Measurements from ENCODE around the gene PRKG1. TPM values are rescaled to one million over a fixed set of nuclear protein-coding genes. Genes with fewer than 3 reads are reported as not detected.

PRKG1 gene
- total and polyA plus RNA-seq, 2 experiments from 2014 or later = 18.2 to 21.1 TPM

DNA sequence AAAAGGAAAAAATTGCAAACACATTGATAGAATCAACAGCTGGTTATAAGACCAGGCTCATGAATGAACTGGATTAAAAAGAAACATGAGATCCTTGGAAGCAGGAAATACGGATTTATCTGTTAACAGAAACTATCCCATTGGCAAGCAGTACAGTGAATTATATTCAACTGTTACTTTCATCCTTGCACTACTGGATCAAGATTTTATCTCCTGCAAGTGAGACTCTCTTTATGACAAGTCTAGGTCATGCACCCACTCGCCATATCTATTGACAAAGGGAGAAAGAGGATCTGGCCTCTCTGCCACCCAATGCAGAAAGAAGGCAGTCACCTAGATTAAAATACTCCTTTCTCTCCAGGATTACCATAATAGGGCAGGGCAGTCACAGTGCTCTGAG lies 583.7 kb downstream of the PRKG1 start:
- Histone ChIP-seq H3K9me2 (ENCODE audit: insufficient read depth) (no peaks in the 10 kb centered on the region), H3K4me1 (ENCODE audit: insufficient read depth) (no peaks in the 10 kb centered on the region), H3K27ac (ENCODE audit: low read depth) (no peak overlapping the region), H3K4me3 (no peak overlapping the region), H4K20me1 (replicated peaks; ENCODE audit: insufficient read depth) (no peaks in the 10 kb centered on the region), H3K27me3 (ENCODE audit: insufficient read depth) (no peaks in the 10 kb centered on the region), H3K4me2 (no peak overlapping the region), H2AFZ (no peak overlapping the region), H3F3A (replicated peaks; ENCODE audit: low read depth) (no peaks in the 10 kb centered on the region), H3K36me3 (ENCODE audit: insufficient read depth) (no peaks in the 10 kb centered on the region), H3K79me2 (replicated peaks; ENCODE audit: insufficient read depth) (no peaks in the 10 kb centered on the region)
- Mint-ChIP-seq H3K4me1 (peaks cover 9% of the 10 kb centered on the region), H3K4me3 (no peak overlapping the region), H3K27me3 (ENCODE audit: insufficient read depth, low read depth, poor library complexity) (no peaks in the 10 kb centered on the region), H3K9me3 (no peaks in the 10 kb centered on the region), H3K36me3 (ENCODE audit: low read depth) (no peaks in the 10 kb centered on the region), H3K27ac (no peak overlapping the region)
- ATAC-seq (peak; percentile 22; the same call in 1 of the 3 replicates), DNase-seq (ENCODE audit: low spot score) (no peak)
- TF ChIP-seq STAT1 (IDR thresholded peaks at IDR 0.05; ENCODE audit: unreplicated experiment) (no peak), CREB1 (CRISPR knock-in tag; IDR thresholded peaks at IDR 0.05; ENCODE audit: low read depth) (no peak), EZH2 (IDR thresholded peaks at IDR 0.05; ENCODE audit: low read depth, unreplicated experiment) (no peak), POLR2AphosphoS5 (IDR thresholded peaks at IDR 0.05; ENCODE audit: low read depth) (no peak), JUNB (IDR thresholded peaks at IDR 0.05; ENCODE audit: unreplicated experiment) (no peak), ZNF114 (CRISPR knock-in tag; IDR thresholded peaks at IDR 0.05) (no peak), EZH2phosphoT487 (IDR thresholded peaks at IDR 0.05; ENCODE audit: unreplicated experiment) (no peak), NANOG (IDR thresholded peaks at IDR 0.05; ENCODE audit: borderline replicate concordance) (no peak)
- TF ChIP-seq, protein P1, sequence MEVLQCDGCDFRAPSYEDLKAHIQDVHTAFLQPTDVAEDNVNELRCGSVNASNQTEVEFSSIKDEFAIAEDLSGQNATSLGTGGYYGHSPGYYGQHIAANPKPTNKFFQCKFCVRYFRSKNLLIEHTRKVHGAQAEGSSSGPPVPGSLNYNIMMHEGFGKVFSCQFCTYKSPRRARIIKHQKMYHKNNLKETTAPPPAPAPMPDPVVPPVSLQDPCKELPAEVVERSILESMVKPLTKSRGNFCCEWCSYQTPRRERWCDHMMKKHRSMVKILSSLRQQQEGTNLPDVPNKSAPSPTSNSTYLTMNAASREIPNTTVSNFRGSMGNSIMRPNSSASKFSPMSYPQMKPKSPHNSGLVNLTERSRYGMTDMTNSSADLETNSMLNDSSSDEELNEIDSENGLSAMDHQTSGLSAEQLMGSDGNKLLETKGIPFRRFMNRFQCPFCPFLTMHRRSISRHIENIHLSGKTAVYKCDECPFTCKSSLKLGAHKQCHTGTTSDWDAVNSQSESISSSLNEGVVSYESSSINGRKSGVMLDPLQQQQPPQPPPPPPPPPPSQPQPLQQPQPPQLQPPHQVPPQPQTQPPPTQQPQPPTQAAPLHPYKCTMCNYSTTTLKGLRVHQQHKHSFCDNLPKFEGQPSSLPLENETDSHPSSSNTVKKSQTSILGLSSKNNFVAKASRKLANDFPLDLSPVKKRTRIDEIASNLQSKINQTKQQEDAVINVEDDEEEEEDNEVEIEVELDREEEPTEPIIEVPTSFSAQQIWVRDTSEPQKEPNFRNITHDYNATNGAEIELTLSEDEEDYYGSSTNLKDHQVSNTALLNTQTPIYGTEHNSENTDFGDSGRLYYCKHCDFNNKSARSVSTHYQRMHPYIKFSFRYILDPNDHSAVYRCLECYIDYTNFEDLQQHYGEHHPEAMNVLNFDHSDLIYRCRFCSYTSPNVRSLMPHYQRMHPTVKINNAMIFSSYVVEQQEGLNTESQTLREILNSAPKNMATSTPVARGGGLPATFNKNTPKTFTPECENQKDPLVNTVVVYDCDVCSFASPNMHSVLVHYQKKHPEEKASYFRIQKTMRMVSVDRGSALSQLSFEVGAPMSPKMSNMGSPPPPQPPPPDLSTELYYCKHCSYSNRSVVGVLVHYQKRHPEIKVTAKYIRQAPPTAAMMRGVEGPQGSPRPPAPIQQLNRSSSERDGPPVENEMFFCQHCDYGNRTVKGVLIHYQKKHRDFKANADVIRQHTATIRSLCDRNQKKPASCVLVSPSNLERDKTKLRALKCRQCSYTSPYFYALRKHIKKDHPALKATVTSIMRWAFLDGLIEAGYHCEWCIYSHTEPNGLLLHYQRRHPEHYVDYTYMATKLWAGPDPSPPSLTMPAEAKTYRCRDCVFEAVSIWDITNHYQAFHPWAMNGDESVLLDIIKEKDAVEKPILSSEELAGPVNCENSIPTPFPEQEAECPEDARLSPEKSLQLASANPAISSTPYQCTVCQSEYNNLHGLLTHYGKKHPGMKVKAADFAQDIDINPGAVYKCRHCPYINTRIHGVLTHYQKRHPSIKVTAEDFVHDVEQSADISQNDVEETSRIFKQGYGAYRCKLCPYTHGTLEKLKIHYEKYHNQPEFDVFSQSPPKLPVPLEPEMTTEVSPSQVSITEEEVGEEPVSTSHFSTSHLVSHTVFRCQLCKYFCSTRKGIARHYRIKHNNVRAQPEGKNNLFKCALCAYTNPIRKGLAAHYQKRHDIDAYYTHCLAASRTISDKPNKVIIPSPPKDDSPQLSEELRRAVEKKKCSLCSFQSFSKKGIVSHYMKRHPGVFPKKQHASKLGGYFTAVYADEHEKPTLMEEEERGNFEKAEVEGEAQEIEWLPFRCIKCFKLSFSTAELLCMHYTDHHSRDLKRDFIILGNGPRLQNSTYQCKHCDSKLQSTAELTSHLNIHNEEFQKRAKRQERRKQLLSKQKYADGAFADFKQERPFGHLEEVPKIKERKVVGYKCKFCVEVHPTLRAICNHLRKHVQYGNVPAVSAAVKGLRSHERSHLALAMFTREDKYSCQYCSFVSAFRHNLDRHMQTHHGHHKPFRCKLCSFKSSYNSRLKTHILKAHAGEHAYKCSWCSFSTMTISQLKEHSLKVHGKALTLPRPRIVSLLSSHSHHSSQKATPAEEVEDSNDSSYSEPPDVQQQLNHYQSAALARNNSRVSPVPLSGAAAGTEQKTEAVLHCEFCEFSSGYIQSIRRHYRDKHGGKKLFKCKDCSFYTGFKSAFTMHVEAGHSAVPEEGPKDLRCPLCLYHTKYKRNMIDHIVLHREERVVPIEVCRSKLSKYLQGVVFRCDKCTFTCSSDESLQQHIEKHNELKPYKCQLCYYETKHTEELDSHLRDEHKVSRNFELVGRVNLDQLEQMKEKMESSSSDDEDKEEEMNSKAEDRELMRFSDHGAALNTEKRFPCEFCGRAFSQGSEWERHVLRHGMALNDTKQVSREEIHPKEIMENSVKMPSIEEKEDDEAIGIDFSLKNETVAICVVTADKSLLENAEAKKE (CRISPR knock-in tag; IDR thresholded peaks at IDR 0.05) = no peak
- TF ChIP-seq, protein P2, sequence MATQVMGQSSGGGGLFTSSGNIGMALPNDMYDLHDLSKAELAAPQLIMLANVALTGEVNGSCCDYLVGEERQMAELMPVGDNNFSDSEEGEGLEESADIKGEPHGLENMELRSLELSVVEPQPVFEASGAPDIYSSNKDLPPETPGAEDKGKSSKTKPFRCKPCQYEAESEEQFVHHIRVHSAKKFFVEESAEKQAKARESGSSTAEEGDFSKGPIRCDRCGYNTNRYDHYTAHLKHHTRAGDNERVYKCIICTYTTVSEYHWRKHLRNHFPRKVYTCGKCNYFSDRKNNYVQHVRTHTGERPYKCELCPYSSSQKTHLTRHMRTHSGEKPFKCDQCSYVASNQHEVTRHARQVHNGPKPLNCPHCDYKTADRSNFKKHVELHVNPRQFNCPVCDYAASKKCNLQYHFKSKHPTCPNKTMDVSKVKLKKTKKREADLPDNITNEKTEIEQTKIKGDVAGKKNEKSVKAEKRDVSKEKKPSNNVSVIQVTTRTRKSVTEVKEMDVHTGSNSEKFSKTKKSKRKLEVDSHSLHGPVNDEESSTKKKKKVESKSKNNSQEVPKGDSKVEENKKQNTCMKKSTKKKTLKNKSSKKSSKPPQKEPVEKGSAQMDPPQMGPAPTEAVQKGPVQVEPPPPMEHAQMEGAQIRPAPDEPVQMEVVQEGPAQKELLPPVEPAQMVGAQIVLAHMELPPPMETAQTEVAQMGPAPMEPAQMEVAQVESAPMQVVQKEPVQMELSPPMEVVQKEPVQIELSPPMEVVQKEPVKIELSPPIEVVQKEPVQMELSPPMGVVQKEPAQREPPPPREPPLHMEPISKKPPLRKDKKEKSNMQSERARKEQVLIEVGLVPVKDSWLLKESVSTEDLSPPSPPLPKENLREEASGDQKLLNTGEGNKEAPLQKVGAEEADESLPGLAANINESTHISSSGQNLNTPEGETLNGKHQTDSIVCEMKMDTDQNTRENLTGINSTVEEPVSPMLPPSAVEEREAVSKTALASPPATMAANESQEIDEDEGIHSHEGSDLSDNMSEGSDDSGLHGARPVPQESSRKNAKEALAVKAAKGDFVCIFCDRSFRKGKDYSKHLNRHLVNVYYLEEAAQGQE (IDR thresholded peaks at IDR 0.05; ENCODE audit: unreplicated experiment) = no peak
- TF ChIP-seq, protein P3, sequence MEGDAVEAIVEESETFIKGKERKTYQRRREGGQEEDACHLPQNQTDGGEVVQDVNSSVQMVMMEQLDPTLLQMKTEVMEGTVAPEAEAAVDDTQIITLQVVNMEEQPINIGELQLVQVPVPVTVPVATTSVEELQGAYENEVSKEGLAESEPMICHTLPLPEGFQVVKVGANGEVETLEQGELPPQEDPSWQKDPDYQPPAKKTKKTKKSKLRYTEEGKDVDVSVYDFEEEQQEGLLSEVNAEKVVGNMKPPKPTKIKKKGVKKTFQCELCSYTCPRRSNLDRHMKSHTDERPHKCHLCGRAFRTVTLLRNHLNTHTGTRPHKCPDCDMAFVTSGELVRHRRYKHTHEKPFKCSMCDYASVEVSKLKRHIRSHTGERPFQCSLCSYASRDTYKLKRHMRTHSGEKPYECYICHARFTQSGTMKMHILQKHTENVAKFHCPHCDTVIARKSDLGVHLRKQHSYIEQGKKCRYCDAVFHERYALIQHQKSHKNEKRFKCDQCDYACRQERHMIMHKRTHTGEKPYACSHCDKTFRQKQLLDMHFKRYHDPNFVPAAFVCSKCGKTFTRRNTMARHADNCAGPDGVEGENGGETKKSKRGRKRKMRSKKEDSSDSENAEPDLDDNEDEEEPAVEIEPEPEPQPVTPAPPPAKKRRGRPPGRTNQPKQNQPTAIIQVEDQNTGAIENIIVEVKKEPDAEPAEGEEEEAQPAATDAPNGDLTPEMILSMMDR (conservative IDR thresholded peaks at IDR 0.05; ENCODE audit: low read depth in 2 of 2) = no peak
- TF ChIP-seq, protein P4, sequence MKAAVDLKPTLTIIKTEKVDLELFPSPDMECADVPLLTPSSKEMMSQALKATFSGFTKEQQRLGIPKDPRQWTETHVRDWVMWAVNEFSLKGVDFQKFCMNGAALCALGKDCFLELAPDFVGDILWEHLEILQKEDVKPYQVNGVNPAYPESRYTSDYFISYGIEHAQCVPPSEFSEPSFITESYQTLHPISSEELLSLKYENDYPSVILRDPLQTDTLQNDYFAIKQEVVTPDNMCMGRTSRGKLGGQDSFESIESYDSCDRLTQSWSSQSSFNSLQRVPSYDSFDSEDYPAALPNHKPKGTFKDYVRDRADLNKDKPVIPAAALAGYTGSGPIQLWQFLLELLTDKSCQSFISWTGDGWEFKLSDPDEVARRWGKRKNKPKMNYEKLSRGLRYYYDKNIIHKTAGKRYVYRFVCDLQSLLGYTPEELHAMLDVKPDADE (IDR thresholded peaks at IDR 0.05) = no peak

Measured in GM23338 (cell line).